ENCODE data around the gene RAD50. TPM values are rescaled to one million over a fixed set of nuclear protein-coding genes. Genes with fewer than 3 reads are reported as not detected.

The RAD50 gene
- total and polyA plus RNA-seq, 7 donors: 6.8 to 35.9 (median 28.5) TPM

DNA sequence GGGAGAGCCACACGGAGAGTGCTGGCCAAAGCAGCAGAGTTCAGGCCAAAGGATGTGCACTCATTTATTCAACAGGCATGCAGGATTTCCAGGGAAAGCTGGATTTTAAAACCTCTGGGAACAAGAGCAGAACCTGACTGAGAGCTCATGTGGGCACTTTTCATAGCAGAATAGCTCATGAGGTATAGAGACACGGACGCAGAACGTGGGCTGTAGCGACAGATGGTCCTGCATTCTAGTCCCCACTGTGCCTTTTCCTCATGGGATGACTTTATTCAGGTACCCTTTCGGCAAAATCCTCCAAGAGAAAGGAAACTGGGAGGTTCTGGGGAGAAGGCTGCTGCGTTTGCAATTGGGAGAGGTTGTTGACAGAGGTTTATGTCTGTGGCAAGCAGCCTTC is 122.4 kb downstream of the RAD50 start:
- 83 to 89% (median 85%) methylated on average over 7 of the region's 7 CpGs for WGBS, 3 donors
- no peak overlapping the region for H3K27ac ChIP-seq
- no peaks in the 10 kb centered on the region for H3K36me3 ChIP-seq (ENCODE audit: insufficient read depth in 1 of 2, low read depth in 1 of 2)
- H3K27me3 ChIP-seq (ENCODE audit: insufficient read depth in 3 of 3, low read length in 2 of 3): peaks cover 0 to 2% (median 0%) of the 10 kb centered on the region in 3 donors
- DNase-seq: no peak
- intact Hi-C loops (cut with DNase I): no loop called here
- H3K4me1 ChIP-seq: no peaks in the 10 kb centered on the region
- TF ChIP-seq, protein P1, sequence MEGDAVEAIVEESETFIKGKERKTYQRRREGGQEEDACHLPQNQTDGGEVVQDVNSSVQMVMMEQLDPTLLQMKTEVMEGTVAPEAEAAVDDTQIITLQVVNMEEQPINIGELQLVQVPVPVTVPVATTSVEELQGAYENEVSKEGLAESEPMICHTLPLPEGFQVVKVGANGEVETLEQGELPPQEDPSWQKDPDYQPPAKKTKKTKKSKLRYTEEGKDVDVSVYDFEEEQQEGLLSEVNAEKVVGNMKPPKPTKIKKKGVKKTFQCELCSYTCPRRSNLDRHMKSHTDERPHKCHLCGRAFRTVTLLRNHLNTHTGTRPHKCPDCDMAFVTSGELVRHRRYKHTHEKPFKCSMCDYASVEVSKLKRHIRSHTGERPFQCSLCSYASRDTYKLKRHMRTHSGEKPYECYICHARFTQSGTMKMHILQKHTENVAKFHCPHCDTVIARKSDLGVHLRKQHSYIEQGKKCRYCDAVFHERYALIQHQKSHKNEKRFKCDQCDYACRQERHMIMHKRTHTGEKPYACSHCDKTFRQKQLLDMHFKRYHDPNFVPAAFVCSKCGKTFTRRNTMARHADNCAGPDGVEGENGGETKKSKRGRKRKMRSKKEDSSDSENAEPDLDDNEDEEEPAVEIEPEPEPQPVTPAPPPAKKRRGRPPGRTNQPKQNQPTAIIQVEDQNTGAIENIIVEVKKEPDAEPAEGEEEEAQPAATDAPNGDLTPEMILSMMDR (IDR thresholded peaks at IDR 0.05): no peak
- no peaks in the 10 kb centered on the region for H3K9me3 ChIP-seq
- no peak overlapping the region for H3K4me3 ChIP-seq
- ATAC-seq: no peak

DNA sequence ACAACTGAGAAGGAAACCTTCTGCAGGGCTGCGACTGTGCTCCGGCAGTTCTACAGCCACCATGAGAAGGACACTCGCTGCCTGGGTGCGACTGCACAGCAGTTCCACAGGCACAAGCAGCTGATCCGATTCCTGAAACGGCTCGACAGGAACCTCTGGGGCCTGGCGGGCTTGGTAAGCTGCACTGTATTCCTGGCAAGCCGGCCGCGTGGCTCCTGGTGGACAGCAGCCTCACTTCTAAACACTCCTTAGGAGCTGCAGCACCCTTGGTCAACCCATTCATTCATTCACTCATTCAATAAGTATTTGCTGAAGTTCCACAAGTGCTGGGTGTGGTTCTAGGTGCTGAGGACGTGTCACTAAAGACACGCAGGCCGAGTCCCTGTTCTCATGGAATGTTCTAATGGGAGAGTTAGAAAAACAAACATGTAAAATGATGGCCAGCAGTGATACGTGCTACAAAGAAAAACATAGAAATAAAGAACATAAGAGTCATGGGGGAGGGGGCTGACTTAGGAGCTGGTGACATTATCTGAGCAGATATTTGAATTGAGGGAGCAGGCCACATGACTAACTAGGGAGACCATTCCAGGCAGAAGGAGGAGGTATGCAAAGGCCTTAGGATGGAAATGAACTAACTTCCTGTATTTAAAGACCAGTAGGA is 123.1 kb downstream of the RAD50 start:
- WGBS, 3 donors: 93 to 96% (median 94%) methylated on average over 15 of the region's 15 CpGs
- DNase-seq (no peak), ATAC-seq (no peak)
- Histone ChIP-seq H3K27ac (no peak overlapping the region), H3K4me3 (no peak overlapping the region), H3K9me3 (no peaks in the 10 kb centered on the region), H3K27me3 (ENCODE audit: insufficient read depth in 3 of 3, low read length in 2 of 3) (peaks cover 0 to 2% (median 0%) of the 10 kb centered on the region in 3 donors), H3K4me1 (no peaks in the 10 kb centered on the region), H3K36me3 (ENCODE audit: insufficient read depth in 1 of 2, low read depth in 1 of 2) (no peaks in the 10 kb centered on the region)
- TF ChIP-seq, protein P1 (IDR thresholded peaks at IDR 0.05): no peak
- intact Hi-C loops (cut with DNase I): no loop called here

DNA sequence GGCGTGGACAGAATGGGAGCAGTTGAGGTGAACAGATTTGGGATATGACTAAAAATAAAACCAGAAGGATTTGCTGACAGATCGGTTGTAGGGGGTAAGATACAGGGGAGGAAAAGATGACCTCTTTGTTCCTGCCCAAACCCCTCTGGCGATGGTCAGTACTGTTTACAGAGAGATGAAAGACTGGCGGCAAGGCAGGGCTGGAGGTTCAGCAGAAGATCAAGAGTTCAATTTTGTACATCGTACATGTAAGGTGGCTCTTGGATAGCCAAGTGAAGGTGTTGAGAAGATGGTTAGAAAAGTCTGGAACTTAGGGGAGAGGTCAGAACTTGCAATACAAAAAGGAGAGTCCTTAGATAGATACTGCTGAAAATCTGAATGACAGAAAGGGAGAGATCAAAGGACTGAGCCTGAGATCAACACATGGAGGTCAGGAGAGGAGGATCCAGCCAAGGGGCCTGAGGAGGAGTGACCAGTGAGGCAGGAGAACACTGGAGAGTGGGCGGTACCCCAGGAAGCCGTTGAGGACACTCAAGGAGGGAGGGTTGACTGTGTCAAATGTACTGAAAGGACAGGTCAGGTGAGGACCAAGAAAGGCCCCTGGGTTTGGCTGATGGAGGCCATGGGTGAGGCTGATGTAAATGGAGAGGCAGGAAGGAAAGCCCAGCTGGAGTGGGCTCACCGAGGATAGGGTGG is 124.2 kb downstream of the RAD50 start:
- WGBS, 3 donors: 85 to 94% (median 94%) methylated on average over 8 of the region's 8 CpGs
- Histone ChIP-seq H3K9me3 (no peaks in the 10 kb centered on the region), H3K27ac (no peak overlapping the region), H3K36me3 (ENCODE audit: insufficient read depth in 1 of 2, low read depth in 1 of 2) (no peaks in the 10 kb centered on the region), H3K27me3 (ENCODE audit: insufficient read depth in 3 of 3, low read length in 2 of 3) (peaks cover 0 to 2% (median 0%) of the 10 kb centered on the region in 3 donors), H3K4me3 (no peak overlapping the region), H3K4me1 (no peaks in the 10 kb centered on the region)
- TF ChIP-seq, protein P1 (IDR thresholded peaks at IDR 0.05): no peak
- ATAC-seq (no peak), DNase-seq (no peak)
- intact Hi-C loops (cut with DNase I): no loop called here

DNA sequence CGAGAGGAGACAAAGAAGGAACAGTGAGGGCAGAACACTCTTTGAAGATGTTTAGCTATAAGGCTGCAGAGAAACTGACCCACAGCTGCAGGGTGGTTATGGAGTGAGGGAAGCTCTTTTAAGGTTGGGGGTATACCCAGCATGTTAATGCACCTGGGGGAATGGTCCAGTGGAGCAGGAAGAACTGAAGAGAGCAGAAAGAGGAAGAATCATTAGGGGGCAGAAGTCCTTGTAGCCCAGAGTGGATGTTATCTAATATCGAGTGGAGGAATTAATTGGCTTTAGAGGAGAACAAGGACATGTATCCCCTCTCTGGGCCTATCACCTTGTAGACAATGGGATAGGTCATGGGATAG is 124.7 kb downstream of the RAD50 start:
- 92 to 95% (median 94%) methylated on average over 2 of the region's 2 CpGs for WGBS, 3 donors
- Histone ChIP-seq H3K4me1 (no peaks in the 10 kb centered on the region), H3K27me3 (ENCODE audit: insufficient read depth in 3 of 3, low read length in 2 of 3) (peaks cover 0 to 2% (median 0%) of the 10 kb centered on the region in 3 donors), H3K27ac (no peak overlapping the region), H3K4me3 (no peak overlapping the region), H3K9me3 (no peaks in the 10 kb centered on the region), H3K36me3 (ENCODE audit: insufficient read depth in 1 of 2, low read depth in 1 of 2) (no peaks in the 10 kb centered on the region)
- intact Hi-C loops (cut with DNase I): no loop called here
- TF ChIP-seq, protein P1 (IDR thresholded peaks at IDR 0.05): no peak
- ATAC-seq: no peak
- DNase-seq: no peak
